ENCODE data around the gene STXBP6. TPM values are rescaled to one million over a fixed set of nuclear protein-coding genes. Genes with fewer than 3 reads are reported as not detected.

The STXBP6 gene
- total and polyA plus RNA-seq, 2 donors (not counting 3 experiments of a cell fraction or from before 2014, with no cell fraction given): 0.06 TPM; not detected in 1

DNA sequence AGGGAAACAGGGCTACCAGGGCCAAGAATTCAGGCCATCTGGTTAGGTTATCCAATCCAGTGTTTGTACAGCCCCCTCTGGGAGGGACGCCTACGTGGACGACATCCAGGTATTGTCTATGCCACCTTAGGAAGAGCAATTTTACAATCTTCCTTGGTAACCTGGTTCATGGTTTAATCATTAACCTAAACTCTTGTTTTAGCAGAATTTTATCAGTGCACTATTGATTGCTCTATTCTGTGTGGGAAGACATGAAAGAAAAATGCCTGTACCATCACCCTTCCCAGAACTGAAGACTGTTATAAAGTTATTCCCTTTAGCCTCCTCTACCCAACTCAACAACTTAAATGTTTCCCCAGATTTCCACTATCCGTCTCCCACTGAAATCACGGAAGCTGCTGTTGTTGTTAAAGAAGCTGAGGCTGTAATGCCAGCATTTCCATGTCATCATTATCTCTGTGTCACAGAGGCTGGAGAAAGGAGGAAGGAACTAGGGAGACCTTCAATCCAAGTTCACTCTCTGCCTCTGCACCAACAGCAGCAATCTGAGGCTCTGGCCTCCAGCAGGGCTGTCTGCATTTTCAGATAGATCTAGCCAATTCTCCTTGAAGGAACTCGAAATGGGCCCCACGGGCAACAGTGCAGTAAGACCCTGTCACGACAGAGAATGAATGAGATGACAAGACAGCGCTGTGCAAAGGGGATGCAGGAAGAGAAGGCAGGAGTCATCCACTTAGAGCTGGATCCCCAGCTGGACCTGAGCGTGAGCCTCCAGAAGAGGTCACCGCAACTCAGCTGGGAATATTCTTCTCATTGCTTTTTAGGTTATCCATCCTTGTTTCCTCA is 232.5 kb downstream of the STXBP6 start:
- Histone ChIP-seq H4K20me1 (replicated peaks; ENCODE audit: control insufficient read depth, extremely low read depth, insufficient read depth, low read length) (no peaks in the 10 kb centered on the region), H3K4me3 (replicated peaks in 1 of 3; ENCODE audit: insufficient read depth in 1 of 3, low read depth in 1 of 3, low read length in 3 of 3) (no peak overlapping the region), H3K79me2 (ENCODE audit: control insufficient read depth, insufficient read depth, low read length) (no peaks in the 10 kb centered on the region), H2AFZ (ENCODE audit: low read depth, low read length) (no peak overlapping the region), H3K9me1 (replicated peaks; ENCODE audit: control insufficient read depth, extremely low read depth, insufficient read depth, low read length) (no peaks in the 10 kb centered on the region), H3K4me2 (ENCODE audit: insufficient read depth, low read length) (no peak overlapping the region), H3K9ac (replicated peaks; ENCODE audit: extremely low read depth, insufficient read depth, low read length) (no peak overlapping the region), H3K36me3 (ENCODE audit: control insufficient read depth in 2 of 2, extremely low read depth in 1 of 2, insufficient read depth in 2 of 2, low read length in 2 of 2) (no peaks in the 10 kb centered on the region), H3K27ac (ENCODE audit: insufficient read depth, low read depth, low read length) (no peak overlapping the region), H3K4me1 (ENCODE audit: control insufficient read depth, extremely low read depth, insufficient read depth, low read length) (no peaks in the 10 kb centered on the region), H3K9me3 (replicated peaks; ENCODE audit: control insufficient read depth, insufficient read depth, low read length) (no peaks in the 10 kb centered on the region), H3K27me3 (ENCODE audit: control insufficient read depth in 2 of 2, insufficient read depth in 2 of 2, low read length in 2 of 2) (no peaks in the 10 kb centered on the region)
- intact Hi-C loops (cut with micrococcal nuclease) (no loop called here), dilution Hi-C loops (cut with MboI; ENCODE audit: extremely low pct_ligation_motif_present, low sequenced_read_pairs) (no loop called here)
- CTCF ChIA-PET: no interaction called here
- DNase-seq (ENCODE audit: low read depth, low spot score) (no peak), FAIRE-seq (no peak)
- POLR2A ChIA-PET: no interaction called here
- TF ChIP-seq, protein P1, sequence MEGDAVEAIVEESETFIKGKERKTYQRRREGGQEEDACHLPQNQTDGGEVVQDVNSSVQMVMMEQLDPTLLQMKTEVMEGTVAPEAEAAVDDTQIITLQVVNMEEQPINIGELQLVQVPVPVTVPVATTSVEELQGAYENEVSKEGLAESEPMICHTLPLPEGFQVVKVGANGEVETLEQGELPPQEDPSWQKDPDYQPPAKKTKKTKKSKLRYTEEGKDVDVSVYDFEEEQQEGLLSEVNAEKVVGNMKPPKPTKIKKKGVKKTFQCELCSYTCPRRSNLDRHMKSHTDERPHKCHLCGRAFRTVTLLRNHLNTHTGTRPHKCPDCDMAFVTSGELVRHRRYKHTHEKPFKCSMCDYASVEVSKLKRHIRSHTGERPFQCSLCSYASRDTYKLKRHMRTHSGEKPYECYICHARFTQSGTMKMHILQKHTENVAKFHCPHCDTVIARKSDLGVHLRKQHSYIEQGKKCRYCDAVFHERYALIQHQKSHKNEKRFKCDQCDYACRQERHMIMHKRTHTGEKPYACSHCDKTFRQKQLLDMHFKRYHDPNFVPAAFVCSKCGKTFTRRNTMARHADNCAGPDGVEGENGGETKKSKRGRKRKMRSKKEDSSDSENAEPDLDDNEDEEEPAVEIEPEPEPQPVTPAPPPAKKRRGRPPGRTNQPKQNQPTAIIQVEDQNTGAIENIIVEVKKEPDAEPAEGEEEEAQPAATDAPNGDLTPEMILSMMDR (IDR thresholded peaks at IDR 0.05; ENCODE audit: extremely low read depth in 1 of 2, insufficient read depth in 1 of 2, low read depth in 1 of 2, low read length in 2 of 2): peak in 1 of 2 donors; percentile 6
- TF ChIP-seq EZH2 (IDR thresholded peaks at IDR 0.05; ENCODE audit: borderline replicate concordance, low read depth, low read length, severe bottlenecking): no peak
- BruUV-seq (replicated peaks): no TSS peak

DNA sequence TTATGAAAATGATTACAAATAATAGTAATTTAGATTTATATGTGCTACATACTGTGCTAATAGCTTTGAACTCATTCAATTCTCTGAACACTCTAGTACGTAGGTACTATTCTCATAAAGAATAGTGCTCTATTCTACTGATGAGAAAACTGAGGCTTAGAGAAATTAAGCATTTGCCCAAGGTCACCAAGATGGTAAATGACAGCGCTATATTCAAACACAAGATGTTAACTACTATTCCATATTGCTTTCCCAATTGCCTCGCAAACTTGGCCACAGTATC is 233.1 kb downstream of the STXBP6 start:
- dilution Hi-C loops (cut with MboI; ENCODE audit: extremely low pct_ligation_motif_present, low sequenced_read_pairs) (no loop called here), intact Hi-C loops (cut with micrococcal nuclease) (no loop called here)
- Histone ChIP-seq H3K27ac (ENCODE audit: insufficient read depth, low read depth, low read length) (no peak overlapping the region), H3K36me3 (ENCODE audit: control insufficient read depth in 2 of 2, extremely low read depth in 1 of 2, insufficient read depth in 2 of 2, low read length in 2 of 2) (no peaks in the 10 kb centered on the region), H4K20me1 (replicated peaks; ENCODE audit: control insufficient read depth, extremely low read depth, insufficient read depth, low read length) (no peaks in the 10 kb centered on the region), H3K27me3 (ENCODE audit: control insufficient read depth in 2 of 2, insufficient read depth in 2 of 2, low read length in 2 of 2) (no peaks in the 10 kb centered on the region), H3K79me2 (ENCODE audit: control insufficient read depth, insufficient read depth, low read length) (no peaks in the 10 kb centered on the region), H3K4me1 (ENCODE audit: control insufficient read depth, extremely low read depth, insufficient read depth, low read length) (no peaks in the 10 kb centered on the region), H3K9me3 (replicated peaks; ENCODE audit: control insufficient read depth, insufficient read depth, low read length) (no peaks in the 10 kb centered on the region), H3K4me3 (replicated peaks in 1 of 3; ENCODE audit: insufficient read depth in 1 of 3, low read depth in 1 of 3, low read length in 3 of 3) (no peak overlapping the region), H3K4me2 (ENCODE audit: insufficient read depth, low read length) (no peak overlapping the region), H2AFZ (ENCODE audit: low read depth, low read length) (no peak overlapping the region), H3K9ac (replicated peaks; ENCODE audit: extremely low read depth, insufficient read depth, low read length) (no peak overlapping the region), H3K9me1 (replicated peaks; ENCODE audit: control insufficient read depth, extremely low read depth, insufficient read depth, low read length) (no peaks in the 10 kb centered on the region)
- FAIRE-seq (no peak), DNase-seq (ENCODE audit: low read depth, low spot score) (no peak)
- TF ChIP-seq POLR2A (IDR thresholded peaks at IDR 0.05; ENCODE audit: low read depth, low read length) (no peak), JUN (IDR thresholded peaks at IDR 0.05; ENCODE audit: borderline replicate concordance, insufficient read depth, insufficient read length, low read depth) (no peak), EZH2 (IDR thresholded peaks at IDR 0.05; ENCODE audit: borderline replicate concordance, low read depth, low read length, severe bottlenecking) (no peak), MYC (IDR thresholded peaks at IDR 0.05; ENCODE audit: low read depth, low read length) (no peak), FOS (IDR thresholded peaks at IDR 0.05; ENCODE audit: borderline replicate concordance, insufficient read depth, low read length) (no peak), POLR2AphosphoS5 (IDR thresholded peaks at IDR 0.05; ENCODE audit: insufficient read depth, low read depth, low read length) (no peak), GATA2 (IDR thresholded peaks at IDR 0.05; ENCODE audit: insufficient read depth, insufficient read length, low read depth, low read length) (no peak)
- TF ChIP-seq, protein P1 (IDR thresholded peaks at IDR 0.05; ENCODE audit: extremely low read depth in 1 of 2, insufficient read depth in 1 of 2, low read depth in 1 of 2, low read length in 2 of 2): no peak
- TF ChIP-seq, protein P2, sequence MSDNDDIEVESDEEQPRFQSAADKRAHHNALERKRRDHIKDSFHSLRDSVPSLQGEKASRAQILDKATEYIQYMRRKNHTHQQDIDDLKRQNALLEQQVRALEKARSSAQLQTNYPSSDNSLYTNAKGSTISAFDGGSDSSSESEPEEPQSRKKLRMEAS (IDR thresholded peaks at IDR 0.05; ENCODE audit: insufficient read depth, insufficient read length): no peak
- CTCF ChIA-PET: no interaction called here
- POLR2A ChIA-PET: no interaction called here
- no TSS peak for BruUV-seq (replicated peaks)

All from endothelial cell of umbilical vein (primary cell).